Subcutaneous adipose tissue (tissue), 4 donors: Measurements from ENCODE around the gene OPHN1. TPM values are rescaled to one million over a fixed set of nuclear protein-coding genes. Genes with fewer than 3 reads are reported as not detected.

Experiments
- CTCF ChIP-seq: fragments of 450-650 bp; IDR thresholded peaks from one replicate; pipeline ENCODE4 v1.5.1; 2016; ENCODE audit warnings: low read depth, mild to moderate bottlenecking, control low read depth, antibody characterized with exemption, moderate library complexity
- total RNA-seq, 4 donors: library from RNA; depleted of rRNA; stranded (reverse); fragments of >200 nt; gene quantifications; one replicate each; pipeline ENCODE4 v1.1.0, GENCODE V29; 2016

The OPHN1 gene
- total RNA-seq, 4 donors from 2014 or later: 11.4 to 29.4 (median 17.8) TPM

GRCh38 chrX:68098431-68098830 lies 334.9 kb downstream of the OPHN1 start:
- TF ChIP-seq CTCF: no peak

GRCh38 chrX:68090266-68090665 lies 343.0 kb downstream of the OPHN1 start:
- TF ChIP-seq CTCF: no peak

GRCh38 chrX:68087526-68087925 lies 345.8 kb downstream of the OPHN1 start:
- no peak for TF ChIP-seq CTCF

GRCh38 chrX:68086709-68087108 lies 346.6 kb downstream of the OPHN1 start:
- TF ChIP-seq CTCF: no peak

- TF ChIP-seq CTCF: no peak
These were observed 348.5 kb downstream of the OPHN1 start for GRCh38 chrX:68084765-68085164.

- TF ChIP-seq CTCF: no peak
These were observed 349.8 kb downstream of the OPHN1 start for GRCh38 chrX:68083510-68083909.

- no peak for TF ChIP-seq CTCF
These were observed 353.3 kb downstream of the OPHN1 start for GRCh38 chrX:68079961-68080360.
